ENCODE measurements around the gene SKI. TPM values are rescaled to one million over a fixed set of nuclear protein-coding genes. Genes with fewer than 3 reads are reported as not detected.

The SKI gene
- total RNA-seq, 1 donor from 2014 or later, result 110 TPM

DNA sequence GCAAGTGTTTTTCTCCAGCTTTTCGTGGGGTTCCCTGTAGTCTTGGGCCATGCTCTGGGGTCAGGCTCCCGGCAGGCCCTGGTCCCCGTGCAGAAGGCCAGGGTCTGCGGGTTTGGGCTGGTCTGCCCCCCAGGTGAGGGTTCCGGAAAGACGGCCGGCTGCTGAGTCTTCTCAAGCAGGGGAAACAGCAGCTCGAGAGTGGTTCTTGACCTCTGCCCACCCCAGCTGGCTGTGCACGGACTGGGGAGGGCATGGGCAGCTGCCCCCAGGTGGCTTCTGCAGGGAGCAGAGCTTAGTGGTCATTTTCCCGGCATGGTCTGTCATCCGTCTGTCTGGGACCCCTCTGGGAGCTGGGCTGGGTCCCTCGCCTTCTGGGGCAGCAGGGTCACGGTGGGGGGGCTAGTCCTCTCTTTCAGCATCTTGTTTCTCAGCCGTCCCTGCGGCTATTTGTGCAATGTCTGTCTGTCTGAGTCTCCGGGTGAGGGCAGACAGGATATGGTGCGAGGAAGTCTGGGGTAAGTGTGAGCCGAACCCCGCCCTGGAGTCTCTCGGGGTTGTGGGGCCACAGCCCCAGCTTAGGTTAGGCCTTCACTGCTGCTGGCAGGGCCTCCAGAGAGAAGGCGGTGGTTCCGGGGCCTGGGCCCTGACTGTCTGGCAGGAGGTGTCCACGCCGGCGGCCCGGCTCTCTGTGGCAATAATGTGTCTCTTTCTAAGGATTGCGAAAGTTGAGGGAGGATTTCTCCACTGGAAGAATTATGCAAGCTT, 6.1 kb downstream of the SKI start:
- peak overlapping the region; percentile 51 for H3K4me3 Mint-ChIP-seq
- H3K4me1 Mint-ChIP-seq, result peaks cover 64% of the 10 kb centered on the region
- H3K36me3 Mint-ChIP-seq, result no peaks in the 10 kb centered on the region
- TF ChIP-seq, protein P1, sequence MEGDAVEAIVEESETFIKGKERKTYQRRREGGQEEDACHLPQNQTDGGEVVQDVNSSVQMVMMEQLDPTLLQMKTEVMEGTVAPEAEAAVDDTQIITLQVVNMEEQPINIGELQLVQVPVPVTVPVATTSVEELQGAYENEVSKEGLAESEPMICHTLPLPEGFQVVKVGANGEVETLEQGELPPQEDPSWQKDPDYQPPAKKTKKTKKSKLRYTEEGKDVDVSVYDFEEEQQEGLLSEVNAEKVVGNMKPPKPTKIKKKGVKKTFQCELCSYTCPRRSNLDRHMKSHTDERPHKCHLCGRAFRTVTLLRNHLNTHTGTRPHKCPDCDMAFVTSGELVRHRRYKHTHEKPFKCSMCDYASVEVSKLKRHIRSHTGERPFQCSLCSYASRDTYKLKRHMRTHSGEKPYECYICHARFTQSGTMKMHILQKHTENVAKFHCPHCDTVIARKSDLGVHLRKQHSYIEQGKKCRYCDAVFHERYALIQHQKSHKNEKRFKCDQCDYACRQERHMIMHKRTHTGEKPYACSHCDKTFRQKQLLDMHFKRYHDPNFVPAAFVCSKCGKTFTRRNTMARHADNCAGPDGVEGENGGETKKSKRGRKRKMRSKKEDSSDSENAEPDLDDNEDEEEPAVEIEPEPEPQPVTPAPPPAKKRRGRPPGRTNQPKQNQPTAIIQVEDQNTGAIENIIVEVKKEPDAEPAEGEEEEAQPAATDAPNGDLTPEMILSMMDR (IDR thresholded peaks at IDR 0.05; ENCODE audit: unreplicated experiment), result no peak
- no peaks in the 10 kb centered on the region for H3K9me3 Mint-ChIP-seq
- no peaks in the 10 kb centered on the region for H3K27me3 Mint-ChIP-seq (ENCODE audit: low read depth)
- H3K27ac Mint-ChIP-seq, result peak overlapping the region; percentile 92
- no peak for DNase-seq (ENCODE audit: low spot score in 2 of 2, unreplicated experiment in 2 of 2)

DNA sequence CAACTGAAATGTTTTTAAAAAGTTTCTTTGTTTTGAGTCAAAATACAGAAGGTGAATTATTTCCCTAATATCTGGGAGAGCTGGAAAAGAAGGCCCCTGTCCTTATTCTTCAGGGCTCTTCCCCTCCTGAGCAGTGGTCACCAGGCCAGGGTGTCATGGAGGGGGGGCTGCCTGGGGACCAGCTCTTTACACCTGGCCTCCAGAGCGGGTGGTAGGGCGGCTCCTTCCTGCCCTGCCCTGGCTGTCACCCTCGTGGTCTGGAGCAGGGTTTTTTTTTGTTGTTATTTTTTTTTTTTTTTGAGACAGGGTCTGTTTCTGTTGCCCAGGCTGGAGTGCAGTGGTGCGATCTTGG, 6.6 kb downstream of the SKI start:
- Mint-ChIP-seq H3K4me3 (peak overlapping the region; percentile 51), H3K36me3 (no peaks in the 10 kb centered on the region), H3K9me3 (no peaks in the 10 kb centered on the region), H3K27me3 (ENCODE audit: low read depth) (no peaks in the 10 kb centered on the region), H3K27ac (peak overlapping the region; percentile 92), H3K4me1 (peaks cover 64% of the 10 kb centered on the region)
- TF ChIP-seq, protein P1 (IDR thresholded peaks at IDR 0.05; ENCODE audit: unreplicated experiment), result no peak
- DNase-seq (ENCODE audit: low spot score in 2 of 2, unreplicated experiment in 2 of 2), result no peak

DNA sequence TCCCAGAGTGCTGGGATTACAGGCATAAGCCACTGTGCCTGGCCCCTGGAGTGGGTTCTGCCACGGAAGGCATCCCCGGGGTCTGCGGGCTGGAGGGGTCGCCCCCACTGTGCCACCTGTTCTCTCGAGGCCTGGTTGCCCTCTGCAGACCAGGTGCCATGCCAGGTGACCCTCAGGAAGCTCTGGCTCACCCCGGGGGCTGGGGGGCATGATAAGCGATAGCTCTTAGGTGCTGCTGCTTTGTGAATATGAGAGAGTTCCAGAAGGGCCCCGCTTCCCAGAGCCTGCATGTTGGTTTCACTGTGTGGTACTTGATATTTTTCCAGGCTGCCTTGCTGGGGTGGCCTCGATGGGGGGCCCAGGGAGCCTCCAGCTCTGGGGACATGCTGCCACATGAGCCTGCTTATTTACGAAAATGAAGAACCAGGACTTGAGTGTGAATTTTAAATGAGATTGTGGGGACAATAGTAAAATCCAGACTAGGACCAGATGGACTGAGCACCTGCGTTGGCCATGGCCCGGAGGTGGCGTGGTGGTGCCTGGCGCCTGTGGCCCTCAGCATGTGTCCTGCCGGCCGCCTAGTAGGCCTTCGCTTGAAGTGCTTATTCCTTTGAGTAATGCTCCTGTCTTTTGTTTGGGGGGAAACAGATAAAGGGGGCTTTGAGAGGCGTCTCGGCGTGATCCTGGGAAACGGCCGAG, 7.3 kb downstream of the SKI start:
- H3K4me1 Mint-ChIP-seq, result peaks cover 69% of the 10 kb centered on the region
- peaks cover under 1% of the 10 kb centered on the region for H3K36me3 Mint-ChIP-seq
- no peak overlapping the region for H3K4me3 Mint-ChIP-seq
- no peaks in the 10 kb centered on the region for H3K9me3 Mint-ChIP-seq
- DNase-seq (ENCODE audit: low spot score in 2 of 2, unreplicated experiment in 2 of 2), result no peak
- no peaks in the 10 kb centered on the region for H3K27me3 Mint-ChIP-seq (ENCODE audit: low read depth)
- peak overlapping the region; percentile 77 for H3K27ac Mint-ChIP-seq
- TF ChIP-seq, protein P1 (IDR thresholded peaks at IDR 0.05; ENCODE audit: unreplicated experiment), result no peak

DNA sequence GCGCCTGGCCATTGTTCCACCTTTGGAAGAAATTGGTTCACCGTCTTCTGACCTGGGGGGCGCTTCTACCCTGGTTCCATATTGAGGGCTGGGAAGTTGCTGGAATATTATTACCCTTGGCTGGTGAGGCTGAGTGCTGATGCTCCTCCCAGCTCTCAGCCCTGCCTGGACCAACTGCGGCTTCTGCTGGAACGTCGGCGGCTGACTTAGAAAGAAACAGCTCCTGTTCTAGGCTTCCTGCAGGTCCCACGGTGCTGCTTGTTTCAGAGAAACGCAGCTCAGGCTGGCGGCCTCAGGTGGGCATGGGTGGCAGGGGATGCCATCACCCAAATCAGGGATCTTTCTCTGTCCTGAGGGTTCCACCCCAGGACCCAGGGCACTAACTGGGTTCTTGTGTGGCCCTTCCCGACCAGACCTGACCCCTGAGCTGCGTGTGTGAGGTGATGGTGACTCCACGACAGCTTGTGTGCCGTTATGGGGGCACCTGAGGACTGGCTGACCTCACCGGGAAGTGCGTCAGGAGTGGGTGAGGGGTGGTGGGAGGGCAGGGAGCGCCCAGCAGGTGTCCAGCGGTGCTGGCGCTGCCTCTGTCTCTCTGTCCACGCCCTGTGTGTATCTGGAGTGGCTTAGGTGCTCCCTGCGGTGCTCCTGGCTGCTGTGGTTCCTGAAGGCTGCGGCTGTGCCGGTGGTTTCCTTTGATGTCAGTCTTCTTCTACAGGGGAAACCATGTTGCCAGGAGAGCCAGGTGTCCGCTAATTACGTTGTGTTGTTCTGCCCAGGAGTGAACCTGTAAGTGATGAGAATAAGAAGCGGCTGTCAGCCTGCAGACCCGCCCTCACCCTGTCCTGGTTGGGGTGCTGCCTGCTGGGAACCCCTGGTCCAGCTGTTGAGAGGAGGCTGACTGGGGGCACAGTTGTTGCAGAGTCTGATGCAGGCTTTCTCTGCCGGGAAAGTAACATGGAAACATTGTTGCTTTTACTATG, 8.9 kb downstream of the SKI start:
- peaks cover 65% of the 10 kb centered on the region for H3K4me1 Mint-ChIP-seq
- no peak for DNase-seq (ENCODE audit: low spot score in 2 of 2, unreplicated experiment in 2 of 2)
- TF ChIP-seq, protein P1 (IDR thresholded peaks at IDR 0.05; ENCODE audit: unreplicated experiment), result no peak
- H3K9me3 Mint-ChIP-seq, result no peaks in the 10 kb centered on the region
- no peaks in the 10 kb centered on the region for H3K27me3 Mint-ChIP-seq (ENCODE audit: low read depth)
- H3K27ac Mint-ChIP-seq, result peak overlapping the region; percentile 53
- H3K4me3 Mint-ChIP-seq, result no peak overlapping the region
- peaks cover 2% of the 10 kb centered on the region for H3K36me3 Mint-ChIP-seq

DNA sequence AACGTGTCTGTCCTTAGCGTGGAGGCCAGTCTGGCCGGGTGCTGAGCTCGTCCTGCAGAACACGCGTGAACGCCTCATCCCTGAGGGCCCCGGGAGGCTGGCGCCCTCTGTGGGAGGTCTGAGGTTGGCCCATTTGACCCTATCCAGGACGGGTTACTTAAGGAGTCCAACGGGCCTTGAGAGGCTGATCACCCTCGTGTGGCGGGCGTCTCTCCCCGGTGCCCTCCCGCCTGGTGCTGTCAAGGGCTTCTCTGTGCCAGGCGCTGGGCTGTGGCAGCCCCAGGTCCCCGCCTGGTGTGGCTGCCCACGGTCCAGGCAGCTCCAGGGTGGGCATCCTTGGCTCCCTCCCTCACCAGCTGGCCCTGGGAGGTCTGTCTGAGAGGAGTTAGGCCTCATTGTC, 9.7 kb downstream of the SKI start:
- no peaks in the 10 kb centered on the region for H3K27me3 Mint-ChIP-seq (ENCODE audit: low read depth)
- peaks cover 60% of the 10 kb centered on the region for H3K4me1 Mint-ChIP-seq
- H3K36me3 Mint-ChIP-seq, result peaks cover 2% of the 10 kb centered on the region
- TF ChIP-seq, protein P1 (IDR thresholded peaks at IDR 0.05; ENCODE audit: unreplicated experiment), result no peak
- H3K4me3 Mint-ChIP-seq, result no peak overlapping the region
- H3K27ac Mint-ChIP-seq, result peak overlapping the region; percentile 53
- no peak for DNase-seq (ENCODE audit: low spot score in 2 of 2, unreplicated experiment in 2 of 2)
- H3K9me3 Mint-ChIP-seq, result no peaks in the 10 kb centered on the region
